ENCODE results near the gene PNRC2. TPM values are rescaled to one million over a fixed set of nuclear protein-coding genes. Genes with fewer than 3 reads are reported as not detected.

PNRC2 gene
- total RNA-seq, 4 donors from 2014 or later, result 65.0 to 84.6 (median 80.0) TPM

- TF ChIP-seq CTCF (IDR thresholded peaks at IDR 0.05) (no peak), POLR2A (IDR thresholded peaks at IDR 0.05) (no peak)
- intact Hi-C loops (cut with DNase I; ENCODE audit: low total_unique reads), result no loop called here
- H3K4me3 ChIP-seq (ENCODE audit: low read depth, poor library complexity, severe bottlenecking), result no peak overlapping the region
- peak in 1 of 2 donors; percentile 31 for DNase-seq (ENCODE audit: low spot score in 2 of 2)
- 93 to 94% methylated on average over 11 of the region's 11 CpGs for WGBS, 2 donors
Measured at GRCh38 chr1:23924601-23925000, 35.0 kb upstream of the PNRC2 start.

- TF ChIP-seq POLR2A (IDR thresholded peaks at IDR 0.05), result no peak
- no peak for TF ChIP-seq CTCF (IDR thresholded peaks at IDR 0.05)
- DNase-seq (ENCODE audit: low spot score in 2 of 2), result peak in 1 of 2 donors; percentile 23
- intact Hi-C loops (cut with DNase I; ENCODE audit: low total_unique reads), result no loop called here
- WGBS, 2 donors, result 77 to 92% methylated on average over 3 of the region's 3 CpGs
- no peak overlapping the region for H3K4me3 ChIP-seq (ENCODE audit: low read depth, poor library complexity, severe bottlenecking)
Measured at GRCh38 chr1:23925279-23925678, 34.3 kb upstream of the PNRC2 start.

GRCh38 chr1:23927097-23927496 is 32.5 kb upstream of the PNRC2 start:
- DNase-seq (ENCODE audit: low spot score in 2 of 2), result peak in 1 of 2 donors; percentile 66
- TF ChIP-seq POLR2A (IDR thresholded peaks at IDR 0.05) (no peak), CTCF (IDR thresholded peaks at IDR 0.05) (no peak)
- WGBS, 2 donors, result 59 to 85% methylated on average over 1 of the region's 1 CpG
- intact Hi-C loops (cut with DNase I; ENCODE audit: low total_unique reads), result no loop called here
- no peak overlapping the region for H3K4me3 ChIP-seq (ENCODE audit: low read depth, poor library complexity, severe bottlenecking)

- intact Hi-C loops (cut with DNase I; ENCODE audit: low total_unique reads), result no loop called here
- DNase-seq (ENCODE audit: low spot score in 2 of 2), result peak in 1 of 2 donors; percentile 17
- no peak overlapping the region for H3K4me3 ChIP-seq (ENCODE audit: low read depth, poor library complexity, severe bottlenecking)
- TF ChIP-seq POLR2A (IDR thresholded peaks at IDR 0.05), result no peak
- TF ChIP-seq CTCF (IDR thresholded peaks at IDR 0.05), result no peak
- 87 to 90% methylated on average over 4 of the region's 4 CpGs for WGBS, 2 donors
Measured at GRCh38 chr1:23928789-23929188, 30.8 kb upstream of the PNRC2 start.

GRCh38 chr1:23930270-23930669 is 29.4 kb upstream of the PNRC2 start:
- 74 to 89% methylated on average over 5 of the region's 5 CpGs for WGBS, 2 donors
- DNase-seq (ENCODE audit: low spot score in 2 of 2), result peak in 1 of 2 donors; percentile 17
- TF ChIP-seq POLR2A (IDR thresholded peaks at IDR 0.05) (no peak), CTCF (IDR thresholded peaks at IDR 0.05) (no peak)
- H3K4me3 ChIP-seq (ENCODE audit: low read depth, poor library complexity, severe bottlenecking), result no peak overlapping the region
- intact Hi-C loops (cut with DNase I; ENCODE audit: low total_unique reads), result no loop called here

- TF ChIP-seq CTCF (IDR thresholded peaks at IDR 0.05) (no peak), POLR2A (IDR thresholded peaks at IDR 0.05) (no peak)
- no peak overlapping the region for H3K4me3 ChIP-seq (ENCODE audit: low read depth, poor library complexity, severe bottlenecking)
- WGBS, 2 donors, result 27 to 44% methylated on average over 11 of the region's 11 CpGs
- DNase-seq (ENCODE audit: low spot score in 2 of 2), result peak in 1 of 2 donors; percentile 63
- intact Hi-C loops (cut with DNase I; ENCODE audit: low total_unique reads), result no loop called here
Measured at GRCh38 chr1:23930861-23931490, 28.7 kb upstream of the PNRC2 start.

All from lower leg skin (tissue), 4 donors.